Mesendoderm (in vitro differentiated cells): Measurements from ENCODE around the gene LOXHD1.

Experiments
- DNase-seq: peaks from one replicate; pipeline ENCODE4 v3.0.0; 2013
- H2AK5ac ChIP-seq: 2 replicates; pipeline ENCODE4 v1.6.1; 2013; ENCODE audit warnings: low read length, inconsistent platforms
- H2BK120ac ChIP-seq: 2 replicates; pipeline ENCODE4 v1.6.1; 2013; ENCODE audit warnings: low read depth, mild to moderate bottlenecking, low read length, moderate library complexity, mixed read lengths
- H2BK15ac ChIP-seq: replicated peaks from 2 replicates; pipeline ENCODE4 v1.6.1; 2013; ENCODE audit warnings: low read depth, mild to moderate bottlenecking, moderate library complexity
- H2BK5ac ChIP-seq: 2 replicates; pipeline ENCODE4 v1.6.1; 2013; ENCODE audit warnings: low read length, inconsistent platforms
- H3K18ac ChIP-seq: 2 replicates; pipeline ENCODE4 v1.6.1; 2013; ENCODE audit warnings: mild to moderate bottlenecking, low read length, mixed read lengths
- H3K23ac ChIP-seq: one replicate; pipeline ENCODE4 v1.6.1; 2013; ENCODE audit warnings: low read length
- H3K27ac ChIP-seq: 2 replicates; pipeline ENCODE4 v1.5.1; 2013; ENCODE audit warnings: low read depth, mild to moderate bottlenecking, inconsistent platforms, low read length, moderate library complexity
- H3K27me3 ChIP-seq: 2 replicates; pipeline ENCODE4 v1.6.1; 2013; ENCODE audit warnings: low read length, control low read depth, mild to moderate bottlenecking, inconsistent platforms; ENCODE audit not compliant: insufficient read depth, poor library complexity
- H3K36me3 ChIP-seq: 2 replicates; pipeline ENCODE4 v1.6.1; 2013; ENCODE audit warnings: low read length, inconsistent platforms; ENCODE audit not compliant: control insufficient read depth, insufficient read depth
- H3K4ac ChIP-seq: one replicate; pipeline ENCODE4 v1.6.1; 2013; ENCODE audit warnings: low read depth, mild to moderate bottlenecking, low read length, moderate library complexity
- H3K4me1 ChIP-seq: 2 replicates; pipeline ENCODE4 v1.6.1; 2013; ENCODE audit warnings: low read depth, low read length, inconsistent platforms; ENCODE audit not compliant: control insufficient read depth
- H3K4me2 ChIP-seq: 2 replicates; pipeline ENCODE4 v1.6.1; 2013; ENCODE audit warnings: low read length
- H3K4me3 ChIP-seq: 2 replicates; pipeline ENCODE4 v1.5.1; 2013; ENCODE audit warnings: mild to moderate bottlenecking, low read length
- H3K56ac ChIP-seq: one replicate; pipeline ENCODE4 v1.6.1; 2013; ENCODE audit warnings: low read length
- H3K79me1 ChIP-seq: 2 replicates; pipeline ENCODE4 v1.6.1; 2013; ENCODE audit warnings: low read length, inconsistent platforms
- H3K79me2 ChIP-seq: 2 replicates; pipeline ENCODE4 v1.6.1; 2013; ENCODE audit warnings: mild to moderate bottlenecking, low read length; ENCODE audit not compliant: control insufficient read depth, insufficient read depth
- H3K9ac ChIP-seq: 2 replicates; pipeline ENCODE4 v1.6.1; 2013; ENCODE audit warnings: low read length, inconsistent platforms
- H4K5ac ChIP-seq: one replicate; pipeline ENCODE4 v1.6.1; 2013; ENCODE audit warnings: low read length
- H4K8ac ChIP-seq: one replicate; pipeline ENCODE4 v1.6.1; 2013; ENCODE audit warnings: low read depth, mild to moderate bottlenecking, control low read depth, low read length, moderate library complexity
- WGBS: extraction: QIAGEN DNeasy Blood & Tissue Kit; methylation state at CpG from one replicate; pipeline ENCODE4 v1.1.7; 2013; ENCODE audit warnings: low lambda C conversion rate, missing lambda C conversion rate; ENCODE audit not compliant: insufficient coverage; ENCODE audit errors: extremely low coverage; 5-methylcytosine and 5-hydroxymethylcytosine counted together

Gene LOXHD1

GRCh38 chr18:46615720-46616119 lies 41.3 kb downstream of the LOXHD1 start:
- H3K9ac ChIP-seq = no peak overlapping the region
- H3K79me1 ChIP-seq = no peaks in the 10 kb centered on the region
- H3K56ac ChIP-seq = no peak overlapping the region
- no peak for DNase-seq
- no peak overlapping the region for H2BK15ac ChIP-seq
- H3K4ac ChIP-seq = no peak overlapping the region
- H2BK5ac ChIP-seq = no peak overlapping the region
- no peaks in the 10 kb centered on the region for H3K36me3 ChIP-seq
- H3K18ac ChIP-seq = no peak overlapping the region
- H4K8ac ChIP-seq = no peak overlapping the region
- H3K27me3 ChIP-seq = no peaks in the 10 kb centered on the region
- no peak overlapping the region for H4K5ac ChIP-seq
- H3K4me2 ChIP-seq = no peak overlapping the region
- no peak overlapping the region for H3K23ac ChIP-seq
- no peak overlapping the region for H3K4me3 ChIP-seq
- no peak overlapping the region for H3K27ac ChIP-seq
- H2AK5ac ChIP-seq = no peak overlapping the region
- H2BK120ac ChIP-seq = no peak overlapping the region
- H3K4me1 ChIP-seq = no peaks in the 10 kb centered on the region
- no peaks in the 10 kb centered on the region for H3K79me2 ChIP-seq

- Histone ChIP-seq H3K4ac (no peak overlapping the region), H2BK5ac (no peak overlapping the region), H3K9ac (no peak overlapping the region), H3K27me3 (no peaks in the 10 kb centered on the region), H3K23ac (no peak overlapping the region), H3K27ac (no peak overlapping the region), H3K79me1 (no peaks in the 10 kb centered on the region), H3K36me3 (no peaks in the 10 kb centered on the region), H3K18ac (no peak overlapping the region), H3K56ac (no peak overlapping the region), H2BK120ac (no peak overlapping the region), H3K4me1 (no peaks in the 10 kb centered on the region), H4K5ac (no peak overlapping the region), H2BK15ac (no peak overlapping the region), H3K4me3 (no peak overlapping the region), H2AK5ac (no peak overlapping the region), H4K8ac (no peak overlapping the region), H3K4me2 (no peak overlapping the region), H3K79me2 (no peaks in the 10 kb centered on the region)
- no peak for DNase-seq
- no CpG with 5 or more reads among the region's 2 CpGs for WGBS
Observed at GRCh38 chr18:46609048-46609447, 48.0 kb downstream of the LOXHD1 start.

- no peak overlapping the region for H4K5ac ChIP-seq
- H4K8ac ChIP-seq = no peak overlapping the region
- no peak overlapping the region for H2BK120ac ChIP-seq
- H3K79me2 ChIP-seq = no peaks in the 10 kb centered on the region
- no peak overlapping the region for H3K4me3 ChIP-seq
- H3K4ac ChIP-seq = no peak overlapping the region
- no peaks in the 10 kb centered on the region for H3K27me3 ChIP-seq
- no peak overlapping the region for H3K27ac ChIP-seq
- no peak overlapping the region for H3K9ac ChIP-seq
- H3K4me1 ChIP-seq = no peaks in the 10 kb centered on the region
- no peak overlapping the region for H3K23ac ChIP-seq
- no CpG with 5 or more reads among the region's 5 CpGs for WGBS
- no peaks in the 10 kb centered on the region for H3K79me1 ChIP-seq
- no peak for DNase-seq
- no peak overlapping the region for H2AK5ac ChIP-seq
- H2BK5ac ChIP-seq = no peak overlapping the region
- H3K4me2 ChIP-seq = no peak overlapping the region
- H2BK15ac ChIP-seq = no peak overlapping the region
- no peak overlapping the region for H3K18ac ChIP-seq
- no peaks in the 10 kb centered on the region for H3K36me3 ChIP-seq
- no peak overlapping the region for H3K56ac ChIP-seq
Observed at GRCh38 chr18:46607926-46608325, 49.1 kb downstream of the LOXHD1 start.

- no peak overlapping the region for H3K56ac ChIP-seq
- no peak for DNase-seq
- no CpG with 5 or more reads among the region's 17 CpGs for WGBS
- H2BK120ac ChIP-seq = no peak overlapping the region
- H3K27me3 ChIP-seq = no peaks in the 10 kb centered on the region
- H3K36me3 ChIP-seq = no peaks in the 10 kb centered on the region
- no peak overlapping the region for H3K23ac ChIP-seq
- no peaks in the 10 kb centered on the region for H3K79me2 ChIP-seq
- no peak overlapping the region for H3K9ac ChIP-seq
- H3K27ac ChIP-seq = no peak overlapping the region
- no peak overlapping the region for H3K18ac ChIP-seq
- no peak overlapping the region for H2BK5ac ChIP-seq
- H2BK15ac ChIP-seq = no peak overlapping the region
- H3K4ac ChIP-seq = no peak overlapping the region
- no peak overlapping the region for H2AK5ac ChIP-seq
- H3K79me1 ChIP-seq = no peaks in the 10 kb centered on the region
- no peak overlapping the region for H4K8ac ChIP-seq
- no peaks in the 10 kb centered on the region for H3K4me1 ChIP-seq
- H3K4me2 ChIP-seq = no peak overlapping the region
- no peak overlapping the region for H3K4me3 ChIP-seq
- no peak overlapping the region for H4K5ac ChIP-seq
Observed at GRCh38 chr18:46601141-46601805, 55.7 kb downstream of the LOXHD1 start.

GRCh38 chr18:46596119-46596518 lies 60.9 kb downstream of the LOXHD1 start:
- Histone ChIP-seq H4K5ac (no peak overlapping the region), H3K4me3 (no peak overlapping the region), H3K79me1 (no peaks in the 10 kb centered on the region), H2AK5ac (no peak overlapping the region), H3K9ac (no peak overlapping the region), H2BK5ac (no peak overlapping the region), H4K8ac (no peak overlapping the region), H2BK15ac (no peak overlapping the region), H3K27ac (no peak overlapping the region), H3K79me2 (no peaks in the 10 kb centered on the region), H3K4me1 (no peaks in the 10 kb centered on the region), H3K4me2 (no peak overlapping the region), H3K4ac (no peak overlapping the region), H3K56ac (no peak overlapping the region), H3K18ac (no peak overlapping the region), H3K36me3 (no peaks in the 10 kb centered on the region), H3K23ac (no peak overlapping the region), H3K27me3 (no peaks in the 10 kb centered on the region), H2BK120ac (no peak overlapping the region)
- DNase-seq = no peak

GRCh38 chr18:46591783-46592391 lies 65.1 kb downstream of the LOXHD1 start:
- H4K8ac ChIP-seq = no peak overlapping the region
- H4K5ac ChIP-seq = no peak overlapping the region
- H3K36me3 ChIP-seq = no peaks in the 10 kb centered on the region
- no peak overlapping the region for H2AK5ac ChIP-seq
- no CpG with 5 or more reads among the region's 7 CpGs for WGBS
- no peaks in the 10 kb centered on the region for H3K27me3 ChIP-seq
- no peak overlapping the region for H3K56ac ChIP-seq
- no peak overlapping the region for H3K9ac ChIP-seq
- no peak overlapping the region for H3K4me3 ChIP-seq
- no peak overlapping the region for H2BK15ac ChIP-seq
- no peak overlapping the region for H3K4ac ChIP-seq
- H3K18ac ChIP-seq = no peak overlapping the region
- H3K4me2 ChIP-seq = no peak overlapping the region
- no peak overlapping the region for H3K23ac ChIP-seq
- DNase-seq = peak; percentile 22
- H3K27ac ChIP-seq = no peak overlapping the region
- H3K79me1 ChIP-seq = no peaks in the 10 kb centered on the region
- H2BK120ac ChIP-seq = no peak overlapping the region
- no peak overlapping the region for H2BK5ac ChIP-seq
- H3K79me2 ChIP-seq = no peaks in the 10 kb centered on the region
- no peaks in the 10 kb centered on the region for H3K4me1 ChIP-seq
